Neural cell (in vitro differentiated cells): ENCODE results near the gene GCK. TPM values are rescaled to one million over a fixed set of nuclear protein-coding genes. Genes with fewer than 3 reads are reported as not detected.

ENCODE experiments used
- H2AFZ ChIP-seq: fragments of 200-600, 300-800 bp; sonication (generic), shearing (Covaris generic); 2 replicates; pipeline ENCODE4 v1.6.0; 2014; ENCODE audit warnings: low read depth, mild to moderate bottlenecking, antibody characterized with exemption, low read length, moderate library complexity
- H3F3A ChIP-seq: fragments of 200-600 bp; shearing (Covaris generic); 2 replicates; pipeline ENCODE4 v1.6.1; 2016; ENCODE audit warnings: mild to moderate bottlenecking, moderate library complexity, mixed read lengths, antibody characterized with exemption, low read length; ENCODE audit not compliant: insufficient read depth, poor library complexity, severe bottlenecking
- H3K27ac ChIP-seq: fragments of 200-600, 300-800 bp; sonication (generic), shearing (Covaris generic); 2 replicates; pipeline ENCODE4 v1.5.1; 2014; ENCODE audit warnings: mild to moderate bottlenecking, low read length, moderate library complexity
- H3K27me3 ChIP-seq: fragments of 300-800, 200-600 bp; sonication (generic), shearing (Covaris generic); 2 replicates; pipeline ENCODE4 v1.6.0; 2014; ENCODE audit warnings: mild to moderate bottlenecking, low read depth, low read length, moderate library complexity; ENCODE audit not compliant: insufficient read depth
- H3K36me3 ChIP-seq: fragments of 300-800, 200-600 bp; sonication (generic), shearing (Covaris generic); 2 replicates; pipeline ENCODE4 v1.5.1; 2014; ENCODE audit warnings: mild to moderate bottlenecking, antibody characterized with exemption, low read length, moderate library complexity; ENCODE audit not compliant: insufficient read depth
- H3K4me2 ChIP-seq: fragments of 300-800, 200-600 bp; sonication (generic), shearing (Covaris generic); 2 replicates; pipeline ENCODE4 v1.6.0; 2014; ENCODE audit warnings: mild to moderate bottlenecking, low read length
- H3K4me3 ChIP-seq: fragments of 300-800, 200-600 bp; sonication (generic), shearing (Covaris generic); 2 replicates; pipeline ENCODE4 v1.5.1; 2014; ENCODE audit warnings: mild to moderate bottlenecking, low read length, moderate library complexity
- H3K79me2 ChIP-seq: fragments of 200-600 bp; shearing (Covaris generic); replicated peaks from 2 replicates; pipeline ENCODE4 v1.6.0; 2014; ENCODE audit warnings: mild to moderate bottlenecking, low read length, moderate library complexity; ENCODE audit not compliant: insufficient read depth
- H3K9ac ChIP-seq: fragments of 300-800, 200-600 bp; sonication (generic), shearing (Covaris generic); 2 replicates; pipeline ENCODE4 v1.6.1; 2016; ENCODE audit warnings: mild to moderate bottlenecking, low read length, mixed read lengths
- H3K9me2 ChIP-seq: fragments of 200-600 bp; shearing (Covaris generic); 2 replicates; pipeline ENCODE4 v1.6.1; 2016; ENCODE audit warnings: mild to moderate bottlenecking, low read length, mixed read lengths; ENCODE audit not compliant: insufficient read depth
- H3K9me3 ChIP-seq: fragments of 200-600, 300-800 bp; sonication (generic), shearing (Covaris generic); 2 replicates; pipeline ENCODE4 v1.6.1; 2016; ENCODE audit warnings: mild to moderate bottlenecking, mixed run types, low read length, moderate library complexity, mixed read lengths
- H4K20me1 ChIP-seq: fragments of 200-600 bp; shearing (Covaris generic); 2 replicates; pipeline ENCODE4 v1.6.1; 2016; ENCODE audit warnings: mild to moderate bottlenecking, mixed run types; ENCODE audit not compliant: insufficient read depth
- CTCF ChIP-seq: fragments of 450-650 bp; IDR thresholded peaks from 2 replicates; pipeline ENCODE4 v1.5.1; 2014; ENCODE audit warnings: antibody characterized with exemption, mild to moderate bottlenecking, moderate library complexity; ENCODE audit not compliant: poor library complexity, severe bottlenecking
- EP300 ChIP-seq: fragments of 450-650 bp; conservative IDR thresholded peaks from 2 replicates; pipeline ENCODE4 v1.6.1; 2014; ENCODE audit warnings: antibody characterized with exemption, mild to moderate bottlenecking, moderate library complexity; ENCODE audit not compliant: poor library complexity, severe bottlenecking
- EZH2 ChIP-seq: fragments of 200-600, 300-800 bp; shearing (Covaris generic), sonication (generic); IDR thresholded peaks from 2 replicates; pipeline ENCODE4 v1.6.1; 2014; ENCODE audit warnings: antibody characterized with exemption, low read length, borderline replicate concordance, mild to moderate bottlenecking; ENCODE audit not compliant: insufficient read depth, poor library complexity, severe bottlenecking
- POLR2AphosphoS5 ChIP-seq: IDR thresholded peaks from 2 replicates; pipeline ENCODE4 v1.6.1; 2012
- REST ChIP-seq: IDR thresholded peaks from 2 replicates; pipeline ENCODE4 v1.6.1; 2012; ENCODE audit warnings: borderline replicate concordance
- SMC3 ChIP-seq: fragments of 450-650 bp; conservative IDR thresholded peaks from 2 replicates; pipeline ENCODE4 v1.6.1; 2014; ENCODE audit warnings: antibody characterized with exemption, mild to moderate bottlenecking, moderate library complexity; ENCODE audit not compliant: poor library complexity
- TAF1 ChIP-seq: IDR thresholded peaks from 2 replicates; pipeline ENCODE4 v1.6.1; 2012; ENCODE audit warnings: low read depth
- polyA plus RNA-seq: library from polyadenylated mRNA; depleted of rRNA; stranded (reverse); fragments of >200 nt; gene quantifications from 2 replicates; pipeline ENCODE4 v1.2.3, GENCODE V29; 2014

The GCK gene
- polyA plus RNA-seq, 1 donor from 2014 or later = 7.4 TPM

GRCh38 chr7:44121761-44122420 lies 67.3 kb downstream of the GCK start (continued):
- no peak for TF ChIP-seq CTCF

- H2AFZ ChIP-seq = no peak overlapping the region
- H3K79me2 ChIP-seq = peaks cover 14% of the 10 kb centered on the region
- H3K4me3 ChIP-seq = no peak overlapping the region
- no peak for TF ChIP-seq TAF1
- no peak for TF ChIP-seq SMC3
- TF ChIP-seq CTCF = no peak
- no peak for TF ChIP-seq EP300
- TF ChIP-seq REST = no peak
- TF ChIP-seq POLR2AphosphoS5 = no peak
- no peak overlapping the region for H3K27ac ChIP-seq
- no peaks in the 10 kb centered on the region for H3K9me3 ChIP-seq
- H3K4me2 ChIP-seq = no peak overlapping the region
- H3F3A ChIP-seq = no peaks in the 10 kb centered on the region
- H3K36me3 ChIP-seq = no peaks in the 10 kb centered on the region
- H3K27me3 ChIP-seq = no peaks in the 10 kb centered on the region
- no peaks in the 10 kb centered on the region for H4K20me1 ChIP-seq
- no peak overlapping the region for H3K9ac ChIP-seq
- H3K9me2 ChIP-seq = no peaks in the 10 kb centered on the region
Measured at GRCh38 chr7:44120395-44120794, 68.8 kb downstream of the GCK start.

GRCh38 chr7:44119829-44120380 lies 69.3 kb downstream of the GCK start:
- Histone ChIP-seq H3K79me2 (peaks cover 14% of the 10 kb centered on the region), H4K20me1 (no peaks in the 10 kb centered on the region), H2AFZ (no peak overlapping the region), H3F3A (no peaks in the 10 kb centered on the region), H3K4me3 (no peak overlapping the region), H3K36me3 (no peaks in the 10 kb centered on the region), H3K9me2 (no peaks in the 10 kb centered on the region), H3K27me3 (no peaks in the 10 kb centered on the region), H3K9ac (no peak overlapping the region), H3K27ac (no peak overlapping the region), H3K9me3 (no peaks in the 10 kb centered on the region), H3K4me2 (no peak overlapping the region)
- TF ChIP-seq EZH2 = no peak
